Mononuclear cell (primary cell): Measurements from ENCODE around the gene HSDL2. TPM values are rescaled to one million over a fixed set of nuclear protein-coding genes. Genes with fewer than 3 reads are reported as not detected.
A peak's percentile ranks its signal among the peaks of the same experiment; 100 is the strongest.

Experiments
- H3K27me3 ChIP-seq: 2 replicates; pipeline ENCODE4 v1.6.0; 2011; ENCODE audit warnings: low read length, control low read depth; ENCODE audit not compliant: insufficient read depth
- H3K4me1 ChIP-seq: 2 replicates; pipeline ENCODE4 v1.5.1; 2011; ENCODE audit warnings: mild to moderate bottlenecking, low read length, control low read depth; ENCODE audit not compliant: insufficient read depth
- H3K4me3 ChIP-seq: 2 replicates; pipeline ENCODE4 v1.5.1; 2011; ENCODE audit warnings: mild to moderate bottlenecking, low read length, moderate library complexity
- H3K9me3 ChIP-seq: 2 replicates; pipeline ENCODE4 v1.5.1; 2011; ENCODE audit warnings: low read depth, mild to moderate bottlenecking, control low read depth, low read length
- total RNA-seq: library from RNA; depleted of rRNA; stranded (reverse); fragments of >200 nt; gene quantifications from one replicate; pipeline ENCODE4 v1.2.3, GENCODE V29; 2012

The HSDL2 gene
- 11.8 TPM for total RNA-seq

DNA sequence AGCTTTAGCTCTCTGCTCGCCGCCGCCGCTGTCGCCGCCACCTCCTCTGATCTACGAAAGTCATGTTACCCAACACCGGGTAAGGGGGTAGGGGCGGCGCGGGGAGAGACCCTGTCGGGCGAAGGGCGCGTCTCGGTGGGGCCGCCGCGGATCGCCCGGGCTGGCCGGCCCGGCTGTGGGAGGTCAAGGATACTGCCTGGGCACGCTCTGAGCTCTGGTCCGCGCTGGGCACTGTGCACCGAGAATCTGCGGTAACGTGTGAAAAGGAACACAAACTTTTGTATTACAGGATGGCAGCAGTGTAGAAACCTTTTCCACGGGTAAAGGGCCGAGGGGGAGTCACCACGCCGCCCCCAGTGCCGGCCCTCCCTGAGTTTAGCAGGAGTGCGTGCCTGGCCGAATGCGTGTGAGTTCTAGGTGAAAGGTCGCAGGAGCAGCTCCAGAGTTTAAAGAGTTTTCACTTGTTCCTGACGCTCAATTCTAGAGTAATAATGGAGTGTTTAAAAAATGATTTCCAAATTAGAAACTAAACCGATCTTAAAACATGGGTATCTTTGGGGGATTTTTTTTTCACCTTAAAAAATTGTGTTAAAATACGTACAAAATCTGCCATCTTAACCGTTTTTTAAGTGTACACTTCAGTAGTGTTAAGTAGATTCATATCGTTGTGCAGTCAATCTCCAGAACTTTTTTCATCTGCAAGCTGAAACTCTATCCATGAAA, at the start of gene HSDL2:
HSDL2 (plus strand) TSS at position 7 of the 723 bp plus-strand sequence; CDS start at position 63, 56 bp downstream.
- no peaks in the 10 kb centered on the region for H3K27me3 ChIP-seq
- H3K4me1 ChIP-seq, result peaks cover 55% of the 10 kb centered on the region
- no peaks in the 10 kb centered on the region for H3K9me3 ChIP-seq
- H3K4me3 ChIP-seq, result peak within 1 kb of the TSS; percentile 95

- no peaks in the 10 kb centered on the region for H3K27me3 ChIP-seq
- no peak overlapping the region for H3K4me3 ChIP-seq
- H3K9me3 ChIP-seq, result no peaks in the 10 kb centered on the region
- peaks cover 26% of the 10 kb centered on the region for H3K4me1 ChIP-seq
These were observed 48.3 kb upstream of the HSDL2 start for GRCh38 chr9:112331674-112331952.

DNA sequence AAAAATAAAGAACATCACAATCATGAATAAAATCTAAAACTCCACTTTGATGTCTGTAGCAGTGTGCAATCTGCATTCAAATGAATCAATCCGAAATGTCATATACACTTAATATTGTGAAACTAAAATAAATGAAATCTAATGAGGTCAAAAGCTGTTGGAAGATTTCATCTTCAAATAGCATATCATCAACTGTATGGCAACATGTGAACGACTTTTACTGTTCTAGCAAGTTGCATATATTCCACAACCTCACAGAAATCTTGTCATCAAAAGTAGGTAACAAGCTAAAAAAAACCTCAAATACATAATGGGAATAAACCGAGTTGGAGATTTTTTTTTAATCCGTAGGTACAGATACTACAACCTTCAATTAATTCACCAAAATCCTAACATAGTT, 47.7 kb upstream of the HSDL2 start:
- Histone ChIP-seq H3K4me3 (peak overlapping the region; percentile 95), H3K4me1 (peaks cover 21% of the 10 kb centered on the region), H3K9me3 (no peaks in the 10 kb centered on the region), H3K27me3 (no peaks in the 10 kb centered on the region)

DNA sequence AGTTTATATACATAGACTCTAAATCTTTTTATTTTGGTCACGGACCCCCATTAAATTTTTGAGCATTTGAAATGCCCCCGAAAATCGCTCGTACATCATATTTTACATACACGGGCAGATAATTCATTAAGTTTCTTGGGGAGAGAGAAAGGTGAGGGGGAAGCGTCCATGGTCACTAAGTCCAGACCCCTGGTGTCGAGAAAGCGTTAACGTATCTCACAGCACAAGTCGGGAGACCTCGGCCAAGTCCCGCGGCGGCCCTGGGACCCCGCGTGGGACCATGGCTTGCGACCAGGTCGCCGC, 47.3 kb upstream of the HSDL2 start:
- H3K4me1 ChIP-seq, result peaks cover 18% of the 10 kb centered on the region
- no peaks in the 10 kb centered on the region for H3K9me3 ChIP-seq
- no peaks in the 10 kb centered on the region for H3K27me3 ChIP-seq
- H3K4me3 ChIP-seq, result peak overlapping the region; percentile 95

DNA sequence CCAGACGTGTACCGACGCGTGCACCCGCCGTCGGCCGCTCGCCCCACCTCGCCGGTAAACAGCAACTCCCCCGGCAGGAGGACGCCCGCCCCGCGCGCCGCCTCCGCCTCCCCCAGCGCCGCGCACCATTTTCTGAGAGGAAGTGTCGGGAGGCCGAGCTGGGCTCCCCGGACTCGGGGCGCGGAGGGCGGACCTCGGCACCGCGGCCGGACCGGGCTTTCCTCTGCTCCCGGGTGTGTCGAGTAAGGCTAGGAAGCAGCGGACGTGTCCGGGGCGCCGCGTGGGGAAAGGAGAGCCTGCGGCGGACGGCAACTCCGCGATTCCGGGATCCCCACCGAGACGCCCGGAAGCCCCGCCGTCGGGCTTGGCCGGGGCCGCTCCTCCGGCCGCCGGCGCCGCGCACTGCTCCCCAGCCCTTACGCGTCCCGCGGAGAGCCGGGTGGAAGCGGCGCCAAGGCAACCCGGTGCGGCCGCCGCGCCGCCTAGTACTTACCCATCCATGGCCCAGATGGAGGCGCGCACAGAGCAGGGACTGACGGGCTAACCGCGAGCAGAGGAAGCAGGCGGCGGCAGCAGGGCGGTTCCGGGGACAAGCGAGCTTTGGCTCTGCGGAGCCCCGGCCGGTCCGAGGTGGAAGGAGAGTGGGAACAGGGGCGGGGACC, 46.8 kb upstream of the HSDL2 start, which contains the start of gene PTBP3:
PTBP3 (minus strand) TSS at position 643 of the 662 bp plus-strand sequence. CDS start 35,754 bp downstream, outside the sequence.
- no peaks in the 10 kb centered on the region for H3K27me3 ChIP-seq
- peaks cover 17% of the 10 kb centered on the region for H3K4me1 ChIP-seq
- peak within 1 kb of the TSS; percentile 95 for H3K4me3 ChIP-seq
- H3K9me3 ChIP-seq, result no peaks in the 10 kb centered on the region

DNA sequence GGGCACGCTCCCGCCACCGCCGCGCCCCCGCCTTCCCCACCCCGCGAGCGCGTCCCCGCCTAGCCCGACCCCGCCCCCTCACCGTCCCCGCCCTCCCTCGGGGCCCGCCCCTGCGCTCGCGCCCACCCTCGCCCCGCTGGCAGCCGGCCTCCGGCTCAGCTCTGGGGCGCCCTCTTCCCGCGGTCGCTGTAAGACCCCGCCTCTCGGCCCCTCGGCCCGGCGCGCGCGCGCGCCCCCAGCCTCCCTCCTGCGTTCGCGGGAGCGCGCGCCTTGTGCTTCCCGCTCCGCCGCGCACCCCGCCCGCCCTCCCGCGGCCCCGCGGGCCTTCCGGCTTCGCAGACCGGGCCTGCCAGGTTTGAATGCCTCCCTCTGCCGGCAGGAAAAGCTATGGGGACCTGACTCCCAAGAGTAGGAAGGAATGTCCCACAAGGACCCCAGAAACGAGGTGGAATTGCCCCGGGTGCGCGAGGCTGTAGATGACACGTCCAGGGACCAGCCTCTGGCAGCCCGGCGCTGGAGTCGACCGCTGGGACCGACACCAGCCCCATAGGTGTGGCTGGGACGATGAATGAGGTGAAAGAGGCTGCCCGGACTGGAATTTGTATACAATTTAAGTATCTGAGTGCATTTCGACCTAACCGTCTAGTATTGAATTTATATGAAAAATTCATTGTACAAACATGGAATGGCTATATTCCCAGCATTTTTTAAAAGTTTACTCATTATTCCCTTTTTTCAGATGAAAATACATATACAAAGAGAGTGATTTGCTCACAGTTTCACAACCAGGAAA, 46.1 kb upstream of the HSDL2 start:
- Histone ChIP-seq H3K27me3 (no peaks in the 10 kb centered on the region), H3K9me3 (no peaks in the 10 kb centered on the region), H3K4me1 (peaks cover 11% of the 10 kb centered on the region), H3K4me3 (peak overlapping the region; percentile 95)

DNA sequence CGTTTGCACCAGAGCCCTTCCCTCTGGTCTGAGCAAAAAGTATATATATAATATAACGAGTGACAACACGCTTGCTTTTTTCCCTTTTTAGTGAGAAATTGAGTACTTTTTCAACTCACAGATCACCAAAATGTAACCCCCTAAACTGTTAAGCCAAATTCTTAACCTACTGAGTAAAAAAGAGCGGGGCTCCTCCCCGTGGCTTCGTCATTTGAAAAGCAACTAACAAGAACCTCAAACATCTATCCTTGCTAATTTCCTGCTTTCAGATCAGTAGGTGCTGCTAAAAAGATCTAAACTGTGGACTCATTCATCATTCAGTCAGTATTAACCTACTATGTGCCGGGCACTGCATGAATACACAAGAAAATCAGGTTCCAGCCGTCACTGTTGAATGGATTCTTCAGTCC, 45.5 kb upstream of the HSDL2 start:
- Histone ChIP-seq H3K9me3 (no peaks in the 10 kb centered on the region), H3K4me1 (peaks cover 11% of the 10 kb centered on the region), H3K27me3 (no peaks in the 10 kb centered on the region), H3K4me3 (peak overlapping the region; percentile 78)

GRCh38 chr9:112337547-112337946, 42.4 kb upstream of the HSDL2 start:
- Histone ChIP-seq H3K27me3 (no peaks in the 10 kb centered on the region), H3K4me3 (no peak overlapping the region), H3K9me3 (no peaks in the 10 kb centered on the region), H3K4me1 (peaks cover 5% of the 10 kb centered on the region)

GRCh38 chr9:112338561-112338960, 41.3 kb upstream of the HSDL2 start:
- Histone ChIP-seq H3K4me1 (peaks cover 5% of the 10 kb centered on the region), H3K27me3 (no peaks in the 10 kb centered on the region), H3K9me3 (no peaks in the 10 kb centered on the region), H3K4me3 (no peak overlapping the region)

DNA sequence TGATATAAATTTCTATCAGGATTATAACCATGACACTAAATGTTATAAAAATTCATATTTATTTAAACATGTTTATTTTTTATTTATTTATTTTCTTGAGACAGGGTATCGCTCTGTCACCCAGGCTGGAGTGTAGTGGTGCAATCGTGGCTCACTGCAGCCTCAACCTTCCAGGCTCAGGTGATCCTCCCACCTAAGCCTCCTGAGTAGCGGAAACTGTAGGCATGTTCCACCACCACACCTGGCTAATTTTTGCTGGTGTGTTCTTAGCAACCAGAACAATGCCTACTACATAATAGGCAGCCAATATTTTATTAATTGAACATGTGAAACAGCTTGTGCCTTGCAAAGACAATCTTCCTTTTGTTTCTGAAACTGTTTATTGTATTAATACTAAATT, 40.0 kb upstream of the HSDL2 start:
- no peak overlapping the region for H3K4me3 ChIP-seq
- no peaks in the 10 kb centered on the region for H3K9me3 ChIP-seq
- no peaks in the 10 kb centered on the region for H3K27me3 ChIP-seq
- no peaks in the 10 kb centered on the region for H3K4me1 ChIP-seq

- Histone ChIP-seq H3K4me1 (no peaks in the 10 kb centered on the region), H3K27me3 (no peaks in the 10 kb centered on the region), H3K4me3 (no peak overlapping the region), H3K9me3 (no peaks in the 10 kb centered on the region)
These were observed 38.2 kb upstream of the HSDL2 start for GRCh38 chr9:112341730-112342129.

DNA sequence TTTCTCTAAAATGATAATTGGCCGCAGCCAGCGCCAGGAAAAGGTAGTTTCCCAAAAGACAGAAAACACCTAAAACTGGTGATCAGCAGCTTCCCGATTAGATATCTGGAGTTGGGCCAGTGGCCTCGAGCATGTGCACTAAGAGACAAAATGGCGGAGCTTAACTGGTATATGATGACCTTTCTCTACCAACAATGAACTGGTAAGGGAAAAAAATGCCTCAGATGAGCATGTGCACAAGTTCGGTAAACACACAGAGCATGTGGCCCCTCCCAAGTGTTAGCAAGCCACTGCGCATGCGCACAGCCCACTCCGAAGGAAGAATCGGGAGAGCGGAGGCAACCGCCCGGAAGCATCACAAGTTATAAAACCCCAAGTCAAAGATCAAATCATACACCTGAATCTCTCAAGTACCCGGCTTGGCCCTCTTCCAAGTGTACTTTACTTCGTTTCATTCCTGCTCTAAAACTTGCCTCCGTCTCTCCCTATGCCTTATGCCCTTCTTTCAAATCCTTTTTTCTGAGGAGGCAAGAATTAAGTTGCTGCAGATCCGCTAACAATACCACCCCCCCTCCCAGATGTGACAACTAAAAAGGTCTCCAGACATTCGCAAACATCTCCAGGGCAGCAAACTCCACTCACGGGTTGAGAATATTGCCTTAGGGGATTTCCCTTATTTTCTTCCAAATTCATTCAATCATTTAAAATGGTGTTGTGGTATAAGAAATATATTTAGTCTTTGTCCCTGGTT, 31.5 kb upstream of the HSDL2 start:
- Histone ChIP-seq H3K4me3 (peak overlapping the region; percentile 21), H3K4me1 (peaks cover 10% of the 10 kb centered on the region), H3K9me3 (no peaks in the 10 kb centered on the region), H3K27me3 (no peaks in the 10 kb centered on the region)

DNA sequence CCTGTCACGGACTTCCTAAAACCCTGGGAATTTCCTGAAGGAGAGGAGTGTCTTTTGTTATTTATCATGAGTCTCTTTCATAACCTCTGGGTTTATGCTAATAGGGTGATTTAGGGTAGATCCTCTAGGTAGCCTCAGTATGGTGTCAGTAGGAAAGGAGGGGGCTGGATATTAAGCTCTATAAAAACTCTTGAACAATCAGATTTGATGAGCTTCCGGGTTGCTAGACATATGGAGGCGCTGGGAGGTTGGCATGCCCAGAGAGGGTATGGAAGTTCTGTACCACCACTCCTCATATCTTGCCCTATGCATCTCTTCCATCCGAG, 30.9 kb upstream of the HSDL2 start:
- Histone ChIP-seq H3K4me3 (no peak overlapping the region), H3K9me3 (no peaks in the 10 kb centered on the region), H3K4me1 (peaks cover 10% of the 10 kb centered on the region), H3K27me3 (no peaks in the 10 kb centered on the region)

- Histone ChIP-seq H3K27me3 (no peaks in the 10 kb centered on the region), H3K9me3 (no peaks in the 10 kb centered on the region), H3K4me3 (no peak overlapping the region), H3K4me1 (peaks cover 14% of the 10 kb centered on the region)
These were observed 28.7 kb upstream of the HSDL2 start for GRCh38 chr9:112351184-112351583.

GRCh38 chr9:112352209-112352608, 27.7 kb upstream of the HSDL2 start:
- H3K9me3 ChIP-seq, result no peaks in the 10 kb centered on the region
- H3K27me3 ChIP-seq, result no peaks in the 10 kb centered on the region
- H3K4me1 ChIP-seq, result peaks cover 14% of the 10 kb centered on the region
- H3K4me3 ChIP-seq, result no peak overlapping the region
